HuH-7 (cell line): ENCODE data around the gene IER2.
"Not testable (repeated sequence)": the region's sequence is repeated elsewhere in the genome, so short reads cannot be mapped to it uniquely, and the experiment has no call there.

Experiments
- DNase-seq: peaks from one replicate; pipeline ENCODE4 v3.0.0; 2011; ENCODE audit warnings: low spot score

Gene IER2

DNA sequence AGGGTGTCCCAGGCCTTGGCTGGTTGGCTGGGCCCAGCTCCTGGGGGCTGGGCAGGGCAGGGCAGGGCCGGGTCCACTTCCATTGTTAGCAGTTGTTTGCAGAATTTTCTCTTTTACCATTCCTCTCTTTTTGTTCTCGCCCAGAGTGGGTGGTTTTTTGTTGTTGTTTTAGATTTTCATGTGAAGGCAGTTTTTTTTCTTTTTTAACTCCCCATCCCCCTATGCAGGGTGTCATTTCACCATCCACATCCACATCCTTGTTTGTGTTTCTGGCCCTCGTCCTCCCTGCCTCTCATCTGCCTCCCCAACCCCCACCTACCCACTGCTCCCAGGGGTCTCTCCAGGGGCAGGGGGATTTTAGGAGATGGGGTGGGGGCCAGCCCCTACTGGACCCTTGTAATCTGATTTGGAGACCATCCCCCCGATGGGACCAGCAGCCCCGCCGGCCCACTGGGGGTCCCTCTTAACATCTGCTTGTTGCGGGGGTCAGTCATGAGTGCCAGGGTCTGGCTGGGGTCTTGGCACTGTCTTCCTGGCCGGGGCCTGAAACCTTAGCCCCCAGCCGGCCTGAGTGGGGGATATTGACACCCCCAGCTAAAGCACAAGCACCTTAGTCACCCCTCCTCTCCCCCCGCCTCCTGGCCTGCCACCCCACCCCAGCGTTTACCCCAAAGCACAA lies 10.4 kb upstream of the IER2 start:
- DNase-seq = no peak

DNA sequence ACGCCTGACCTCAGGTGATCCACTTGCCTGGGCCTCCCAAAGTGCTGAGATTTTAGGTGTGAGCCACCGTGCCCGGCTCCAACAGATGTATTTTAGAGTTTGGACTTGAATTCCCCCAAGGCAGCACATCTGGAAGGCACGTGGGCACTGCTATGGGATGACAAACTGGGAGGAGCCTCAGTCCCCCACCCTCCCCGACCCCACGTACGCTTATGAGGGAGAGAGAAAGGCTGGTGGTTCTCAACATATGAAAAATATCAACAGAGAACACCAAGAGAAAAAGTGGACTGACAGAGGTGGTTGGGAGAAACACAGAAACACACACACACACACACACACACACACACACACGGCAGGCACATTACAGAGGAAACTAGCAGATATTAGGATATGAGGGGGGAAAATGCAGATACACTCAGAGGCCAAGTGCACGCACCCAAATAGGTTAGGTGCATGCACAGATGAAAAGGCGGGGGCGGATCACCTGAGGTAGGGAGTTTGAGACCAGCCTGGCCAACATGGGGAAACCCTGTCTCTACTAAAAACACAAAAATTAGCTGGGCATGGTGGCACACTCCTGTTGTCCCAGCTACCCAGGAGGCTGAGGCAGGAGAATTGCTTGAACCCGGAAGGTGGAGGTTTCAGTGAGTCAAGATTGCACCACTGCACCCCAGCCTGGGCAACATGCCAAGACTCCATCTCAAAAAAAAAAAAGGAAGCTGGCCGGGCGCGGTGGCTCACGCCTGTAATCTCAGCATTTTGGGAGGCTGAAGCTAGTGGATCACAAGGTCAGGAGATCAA lies 3.2 kb upstream of the IER2 start:
- DNase-seq = no peak

DNA sequence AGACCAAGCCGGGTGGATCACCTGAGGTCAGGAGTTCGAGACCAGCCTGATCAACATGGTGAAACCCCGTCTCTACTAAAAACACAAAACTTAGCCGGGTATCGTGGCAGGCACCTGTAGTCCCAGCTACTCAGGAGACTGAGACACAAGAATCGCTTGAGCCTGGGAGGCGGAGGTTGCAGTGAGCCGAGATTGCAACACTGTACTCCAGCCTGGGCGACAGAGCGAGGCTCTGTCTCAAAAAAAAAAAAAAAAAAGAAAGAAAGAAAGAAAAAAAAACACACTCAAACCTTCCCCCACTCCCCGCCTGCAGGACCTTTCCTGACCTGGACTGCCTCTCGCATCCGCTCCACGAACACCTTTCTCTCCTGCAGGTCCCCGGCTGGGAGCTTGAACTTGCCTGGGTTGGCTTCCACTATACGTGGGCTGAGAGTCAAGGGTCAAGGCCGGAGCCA lies 1.0 kb upstream of the IER2 start:
- DNase-seq = not testable (repeated sequence)

DNA sequence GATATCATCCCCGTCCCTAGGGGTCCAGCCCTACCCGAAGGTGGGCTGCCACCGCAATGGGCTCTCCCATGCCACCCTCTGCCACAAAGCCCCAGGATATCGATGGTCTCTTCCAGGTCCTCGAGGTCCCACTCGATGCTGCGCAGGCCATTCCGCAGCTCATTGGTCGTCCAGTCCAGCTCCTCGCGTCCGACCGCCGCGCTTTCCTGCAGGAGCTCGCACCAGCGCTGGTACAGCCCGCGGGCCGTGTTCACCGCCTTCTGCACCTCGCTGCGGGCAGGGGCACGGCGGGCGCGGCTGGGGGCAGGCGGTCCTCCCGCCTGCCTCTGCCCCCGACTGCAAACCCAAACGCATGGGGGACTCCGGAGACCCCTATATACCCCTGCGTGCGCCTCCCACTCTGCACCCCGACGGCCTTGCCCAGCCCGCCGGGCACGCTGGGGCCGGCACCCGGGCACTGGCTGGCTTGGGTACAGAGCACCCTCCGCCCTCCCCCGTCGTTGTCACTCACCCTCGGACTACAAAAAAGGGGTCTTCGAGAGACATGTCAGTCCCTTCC lies 504 bp upstream of the IER2 start:
- DNase-seq = no peak

- DNase-seq = no peak
Measured at GRCh38 chr19:13150931-13151604, 857 bp downstream of the IER2 start.

DNA sequence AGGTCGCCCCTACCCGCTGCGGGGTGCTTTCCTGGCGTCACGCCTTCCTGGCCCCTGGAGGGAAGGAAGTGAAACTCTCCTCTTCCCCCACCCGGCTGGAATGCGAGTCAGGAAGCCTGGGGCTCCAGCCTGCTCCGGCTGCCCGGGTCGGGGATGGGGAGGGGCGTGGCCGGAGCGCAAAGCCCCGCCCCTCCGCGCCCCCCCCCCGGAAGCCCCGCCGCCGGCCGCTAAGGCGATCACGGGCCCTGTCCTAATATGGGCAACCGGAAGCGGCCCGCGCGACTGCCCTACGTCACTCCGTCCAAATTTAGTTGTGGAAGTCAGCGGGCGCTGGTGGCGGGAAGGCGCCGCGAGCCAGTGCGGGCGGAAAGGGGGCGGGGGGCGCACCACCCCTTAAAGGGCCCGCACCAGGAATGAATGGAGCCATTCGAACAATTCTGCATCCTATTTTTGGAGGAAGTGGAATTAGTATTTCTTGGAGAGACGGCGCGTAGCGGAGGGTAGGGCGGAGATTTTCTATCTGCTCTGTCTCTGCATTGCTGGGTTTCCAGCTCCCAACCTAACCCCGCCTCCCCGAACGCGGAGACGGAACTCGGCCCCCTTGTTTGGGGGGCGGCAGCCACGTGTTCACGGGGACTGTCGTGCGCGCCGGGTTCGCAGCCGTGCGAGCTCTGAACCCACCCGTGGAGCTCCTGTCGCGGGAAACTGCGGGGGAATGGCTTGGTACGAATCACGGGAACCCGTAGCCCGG lies 1.6 kb downstream of the IER2 start:
- DNase-seq = peak; percentile 96

GRCh38 chr19:13152356-13152973 lies 2.3 kb downstream of the IER2 start:
- no peak for DNase-seq

DNA sequence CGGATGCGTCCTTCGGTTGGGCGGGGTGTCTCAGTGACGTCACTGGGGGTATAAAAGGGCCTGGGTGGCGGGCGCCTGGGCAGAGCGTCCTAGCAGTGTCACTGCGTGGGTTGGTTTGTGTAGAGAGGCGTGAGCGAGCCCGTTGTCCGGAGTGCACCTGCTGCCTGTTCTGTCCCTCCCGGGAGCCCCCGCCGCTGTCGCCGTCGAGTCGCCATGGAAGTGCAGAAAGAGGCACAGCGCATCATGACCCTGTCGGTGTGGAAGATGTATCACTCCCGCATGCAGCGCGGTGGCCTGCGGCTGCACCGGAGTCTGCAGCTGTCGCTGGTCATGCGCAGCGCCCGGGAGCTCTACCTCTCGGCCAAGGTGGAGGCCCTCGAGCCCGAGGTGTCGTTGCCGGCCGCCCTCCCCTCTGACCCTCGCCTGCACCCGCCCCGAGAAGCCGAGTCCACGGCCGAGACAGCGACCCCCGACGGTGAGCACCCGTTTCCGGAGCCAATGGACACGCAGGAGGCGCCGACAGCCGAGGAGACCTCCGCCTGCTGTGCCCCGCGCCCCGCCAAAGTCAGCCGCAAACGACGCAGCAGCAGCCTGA lies 2.9 kb downstream of the IER2 start:
- DNase-seq = peak; percentile 87

- DNase-seq = no peak
Measured at GRCh38 chr19:13153569-13154240, 3.5 kb downstream of the IER2 start.

- no peak for DNase-seq
Measured at GRCh38 chr19:13154241-13154778, 4.1 kb downstream of the IER2 start.

- no peak for DNase-seq
Measured at GRCh38 chr19:13154911-13155471, 4.8 kb downstream of the IER2 start.

DNA sequence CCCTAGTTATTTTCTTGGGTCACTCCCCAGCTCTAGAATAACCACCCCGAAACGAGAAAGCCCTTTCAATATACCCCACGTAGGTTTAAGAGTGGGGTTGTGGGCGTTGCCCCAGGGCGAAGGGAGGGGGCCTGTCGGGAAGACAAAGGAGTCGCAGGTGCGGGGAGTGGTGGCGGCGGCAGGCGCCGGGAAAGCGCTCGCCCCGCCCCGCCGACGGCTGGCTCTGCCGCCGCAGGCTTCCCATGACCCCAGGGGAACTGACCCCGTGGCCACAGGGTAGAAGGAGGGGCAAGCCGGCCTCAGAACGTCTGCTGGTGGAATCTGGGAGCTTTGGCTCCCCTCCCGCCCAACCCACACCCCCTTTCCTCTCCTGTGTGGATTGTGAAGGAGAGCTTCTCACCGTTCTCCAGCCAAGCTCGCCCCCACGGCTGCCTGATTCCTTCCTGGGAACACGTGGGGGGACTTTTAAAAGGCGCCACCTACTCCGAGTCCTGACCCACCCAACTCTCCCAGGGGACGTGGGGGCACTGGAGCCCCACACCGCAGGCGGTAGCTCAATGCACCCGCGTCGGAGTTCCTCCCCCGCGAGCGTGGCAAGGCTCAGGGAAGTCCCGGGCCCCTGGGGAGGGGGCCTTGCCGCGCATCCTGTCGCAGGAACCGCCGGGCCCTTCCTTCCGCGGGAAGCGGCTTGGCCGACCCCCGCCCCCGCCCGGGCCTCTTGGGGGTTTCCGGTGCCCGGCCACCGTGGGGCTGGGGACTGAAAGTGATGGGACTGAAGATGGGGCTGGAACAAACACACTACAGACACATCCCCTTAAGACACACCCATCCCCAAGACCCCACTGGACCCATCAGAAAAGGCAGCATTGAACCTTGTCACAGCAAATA lies 5.5 kb downstream of the IER2 start:
- peak; percentile 82 for DNase-seq

- no peak for DNase-seq
Measured at GRCh38 chr19:13159713-13160112, 9.5 kb downstream of the IER2 start.

- no peak for DNase-seq
Measured at GRCh38 chr19:13160557-13160956, 10.3 kb downstream of the IER2 start.

GRCh38 chr19:13162724-13163608 lies 12.8 kb downstream of the IER2 start:
- no peak for DNase-seq

DNA sequence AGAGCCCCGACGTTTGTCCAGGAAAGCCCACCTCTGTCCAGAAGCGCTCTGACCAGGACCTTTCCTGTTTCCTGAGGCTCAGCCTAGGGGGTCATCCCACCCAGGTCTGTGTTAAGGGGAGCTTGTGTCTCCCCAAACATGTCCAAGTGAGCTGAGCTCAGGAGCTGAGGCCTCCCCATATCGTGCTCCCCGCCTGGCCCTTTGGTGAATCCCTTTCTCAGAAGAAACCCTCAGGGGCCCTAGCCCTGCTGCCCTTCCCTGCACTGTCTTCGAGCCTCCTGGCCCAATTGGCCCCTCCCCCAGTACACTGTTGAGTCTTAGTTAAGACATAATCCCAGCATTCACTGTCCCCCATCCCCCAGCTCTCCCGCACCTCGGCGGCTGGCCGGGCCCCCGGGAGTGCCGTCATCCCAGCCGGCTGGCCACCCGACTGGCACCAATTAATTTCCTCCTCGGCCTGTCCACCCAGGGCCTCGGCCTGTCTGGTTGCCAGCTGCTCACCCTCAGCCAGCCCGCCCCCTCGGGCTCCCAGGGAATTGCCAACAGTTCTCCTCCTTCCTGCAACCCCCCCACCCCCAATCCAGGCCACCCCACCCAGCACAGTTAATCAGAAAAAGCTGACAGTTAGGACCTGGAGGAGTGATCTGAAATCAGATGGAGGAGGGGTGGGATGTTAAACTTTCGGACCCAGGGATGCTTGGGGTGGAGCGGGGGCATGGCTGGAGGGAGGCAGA lies 13.6 kb downstream of the IER2 start:
- no peak for DNase-seq
